HG02884 (cell line): ENCODE measurements around the gene MAST1.
"Not testable (repeated sequence)": the region's sequence is repeated elsewhere in the genome, so short reads cannot be mapped to it uniquely, and the experiment has no call there.

ENCODE experiments used
- ATAC-seq: cut with Tn5 transposase; IDR thresholded peaks from one replicate; pipeline ENCODE4 v1.9.1; 2021; ENCODE audit warnings: mild to moderate bottlenecking, moderate library complexity; ENCODE audit not compliant: unreplicated experiment

MAST1 gene

GRCh38 chr19:12888006-12888603 is 49.8 kb downstream of the MAST1 start:
- ATAC-seq: no peak

DNA sequence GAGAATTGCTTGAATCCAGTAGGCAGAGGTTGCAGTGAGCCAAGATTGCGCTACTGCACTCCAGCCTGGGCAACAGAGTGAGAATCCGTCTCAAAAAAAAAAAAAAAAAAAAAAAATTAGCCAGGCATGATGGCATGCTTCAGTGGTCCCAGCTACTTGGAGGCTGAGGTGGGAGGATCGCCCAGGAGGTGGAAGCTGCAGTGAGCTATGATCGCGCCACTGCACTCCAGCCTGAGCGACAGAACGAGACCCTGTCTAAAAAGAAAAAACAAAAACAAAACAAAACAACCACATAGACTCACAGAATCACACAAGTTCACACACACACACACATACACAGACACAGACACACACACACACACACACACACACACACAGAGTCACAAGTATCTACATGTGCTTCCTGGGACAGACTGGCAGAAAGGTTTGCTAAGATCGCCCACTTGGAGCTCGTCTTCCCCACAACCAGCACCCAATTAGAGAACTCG is 52.0 kb downstream of the MAST1 start:
- not testable (repeated sequence) for ATAC-seq

- peak; percentile 97 for ATAC-seq
Measured at GRCh38 chr19:12890787-12891552, 52.7 kb downstream of the MAST1 start, which contains the start of gene GCDH. Gene GCDH (plus strand): TSS chr19:12891160. CDS start chr19:12891305, 145 bp downstream.

GRCh38 chr19:12891553-12892021 is 53.3 kb downstream of the MAST1 start:
- ATAC-seq: no peak

- ATAC-seq: no peak
Measured at GRCh38 chr19:12893582-12893981, 55.3 kb downstream of the MAST1 start.

DNA sequence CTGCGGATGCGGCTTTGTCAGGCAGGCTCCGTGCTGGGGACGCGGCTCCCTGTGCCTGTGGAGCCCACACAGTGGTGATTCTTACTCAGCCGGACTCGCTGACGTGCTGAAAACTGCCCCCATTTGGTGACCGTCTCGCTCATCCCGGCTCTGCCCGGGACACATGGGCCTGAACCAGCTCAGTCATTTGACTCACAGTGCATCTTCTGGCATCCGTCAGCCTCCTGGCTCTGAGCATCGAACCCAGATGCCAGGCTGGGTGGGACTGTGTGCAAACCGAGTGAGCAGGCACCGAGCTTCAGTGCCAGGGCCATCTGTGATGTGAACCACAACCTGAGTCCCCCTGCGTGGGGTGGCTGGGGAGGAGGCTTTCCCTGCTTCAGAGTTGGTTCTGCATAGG is 58.1 kb downstream of the MAST1 start:
- no peak for ATAC-seq

- no peak for ATAC-seq
Measured at GRCh38 chr19:12899891-12900518, 61.7 kb downstream of the MAST1 start.

GRCh38 chr19:12907166-12907565 is 68.9 kb downstream of the MAST1 start:
- no peak for ATAC-seq

GRCh38 chr19:12912571-12912970 is 74.3 kb downstream of the MAST1 start:
- no peak for ATAC-seq

GRCh38 chr19:12913011-12913561 is 74.8 kb downstream of the MAST1 start:
- no peak for ATAC-seq

GRCh38 chr19:12913851-12914690 is 75.8 kb downstream of the MAST1 start:
- no peak for ATAC-seq

DNA sequence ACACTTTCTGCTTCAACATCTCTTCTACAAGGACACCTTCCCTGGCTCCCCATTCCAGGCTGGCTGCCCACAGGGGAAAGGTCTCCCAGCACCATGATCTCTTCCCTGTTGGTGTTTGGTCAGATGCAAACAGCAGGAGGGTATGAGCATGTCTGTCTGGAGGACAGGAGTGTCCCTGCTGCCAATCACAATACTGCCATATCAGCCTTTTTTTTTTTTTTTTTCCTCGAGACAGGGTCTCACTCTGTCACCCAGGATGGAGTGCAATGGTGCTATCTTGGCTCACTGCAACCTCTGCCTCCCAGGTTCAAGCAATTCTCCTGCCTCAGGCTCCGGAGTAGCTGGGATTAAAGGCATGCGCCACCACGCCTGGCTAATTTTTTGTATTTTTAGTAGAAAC is 77.5 kb downstream of the MAST1 start:
- not testable (repeated sequence) for ATAC-seq

DNA sequence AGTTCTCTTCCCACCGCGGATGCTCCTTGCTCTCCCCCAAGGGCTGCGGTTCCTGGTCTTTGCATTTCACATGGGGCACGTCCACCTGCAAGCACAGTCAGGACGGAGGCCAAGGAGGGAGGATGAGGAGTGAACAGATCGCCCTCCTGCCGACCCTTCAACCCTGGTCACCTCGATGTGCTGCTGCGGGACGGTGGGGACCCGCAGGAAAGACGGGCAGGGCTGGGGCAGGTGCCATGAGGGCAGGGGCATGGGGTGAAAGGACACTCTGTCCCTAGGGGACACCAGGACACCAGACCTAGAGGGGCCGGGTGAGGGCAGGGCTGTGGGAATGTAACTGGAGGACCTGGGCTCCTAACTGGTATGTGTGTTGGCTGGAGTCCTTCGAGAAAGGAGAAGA is 79.9 kb downstream of the MAST1 start:
- no peak for ATAC-seq

GRCh38 chr19:12921047-12921446 is 82.7 kb downstream of the MAST1 start:
- ATAC-seq: no peak

GRCh38 chr19:12922959-12923358 is 84.6 kb downstream of the MAST1 start:
- ATAC-seq: no peak
